CD4-positive, alpha-beta T cell (primary cell): ENCODE results near the gene ZNF619. TPM values are rescaled to one million over a fixed set of nuclear protein-coding genes. Genes with fewer than 3 reads are reported as not detected.

Experiments used
- ATAC-seq: fragments of 200-7000 bp; cut with Tn5 transposase; one replicate; pipeline ENCODE4 v1.10.0; 2022; ENCODE audit warnings: mild to moderate bottlenecking; ENCODE audit not compliant: poor library complexity
- CTCF ChIA-PET: fragments of 350-600 bp; sonication (Branson Sonifier 250); formaldehyde crosslinking; loops from one replicate; lab custom pipeline; 2021; ENCODE audit warnings: antibody characterized with exemption, inconsistent platforms; lab: Charles Lee
- POLR2A ChIA-PET: fragments of 350-600 bp; sonication (Branson Sonifier 250); formaldehyde crosslinking; loops from one replicate; lab custom pipeline; 2021; ENCODE audit warnings: antibody characterized with exemption, inconsistent platforms; lab: Charles Lee
- DNase-seq, 14 experiments: peaks; one replicate each; pipeline ENCODE4 v3.0.0-alpha.2; 2013 to 2020; ENCODE audit warnings: mixed read lengths in 2 of 14
- H3K27ac ChIP-seq, 2 donors: one replicate each; pipeline versions ENCODE4 v1.5.1 to v1.7.0; 2013; ENCODE audit warnings: low read length in 2 of 2, low read depth in 1 of 2, mild to moderate bottlenecking in 1 of 2
- H3K27me3 ChIP-seq, 2 experiments: 1 replicate in 1 of 2; 2 replicates in 1 of 2; pipeline versions ENCODE4 v1.6.1 to v1.7.0; 2013; ENCODE audit warnings: low read length in 2 of 2, control low read depth in 1 of 2, mild to moderate bottlenecking in 1 of 2, moderate library complexity in 1 of 2; ENCODE audit not compliant: insufficient read depth in 2 of 2, control insufficient read depth in 1 of 2
- H3K36me3 ChIP-seq: one replicate; pipeline ENCODE4 v1.6.1; 2013; ENCODE audit warnings: low read length, control low read depth; ENCODE audit not compliant: insufficient read depth
- H3K4me1 ChIP-seq: one replicate; pipeline ENCODE4 v1.6.1; 2013; ENCODE audit warnings: low read length, control low read depth; ENCODE audit not compliant: insufficient read depth
- H3K4me3 ChIP-seq: one replicate; pipeline ENCODE4 v1.5.1; 2013; ENCODE audit warnings: mild to moderate bottlenecking, low read length, moderate library complexity
- H3K9me3 ChIP-seq, 2 experiments: 1 replicate in 1 of 2; 2 replicates in 1 of 2; pipeline versions ENCODE4 v1.6.1 to v1.7.0; 2013; ENCODE audit warnings: low read length in 2 of 2, mild to moderate bottlenecking in 2 of 2, control low read depth in 1 of 2, moderate library complexity in 1 of 2; ENCODE audit not compliant: control insufficient read depth in 1 of 2, insufficient read depth in 1 of 2
- H3K27ac Mint-ChIP-seq: one replicate; pipeline ENCODE4 v1.8.0; 2020; ENCODE audit warnings: mixed read lengths
- H3K27me3 Mint-ChIP-seq: one replicate; pipeline ENCODE4 v1.8.0; 2021; ENCODE audit warnings: mixed read lengths
- H3K36me3 Mint-ChIP-seq: one replicate; pipeline ENCODE4 v1.8.0; 2021; ENCODE audit warnings: low read depth, mixed read lengths
- H3K4me1 Mint-ChIP-seq: one replicate; pipeline ENCODE4 v1.8.0; 2021; ENCODE audit warnings: low read depth, mixed read lengths
- H3K4me3 Mint-ChIP-seq: one replicate; pipeline ENCODE4 v1.8.0; 2020; ENCODE audit warnings: mild to moderate bottlenecking, mixed read lengths
- H3K9me3 Mint-ChIP-seq: one replicate; pipeline ENCODE4 v1.8.0; 2020; ENCODE audit warnings: mixed read lengths
- CTCF ChIP-seq: fragments of 200-600 bp; IDR thresholded peaks from one replicate; pipeline ENCODE4 v1.8.0; 2022; ENCODE audit warnings: antibody characterized with exemption, mild to moderate bottlenecking
- intact Hi-C, 2 experiments: fragments of 100-400 bp; cut with DNase I in 1 of 2; cut with micrococcal nuclease in 1 of 2; formaldehyde crosslinking; loops; one replicate each; pipeline versions ENCODE4 v1.15.1 to v1.9.0; 2023 to 2025; cut with DNase I, micrococcal nuclease
- total RNA-seq, 174 experiments: library from RNA in 2 of 174; stranded (reverse) in 2 of 174; gene quantifications; one replicate each; pipeline ENCODE4 v1.2.3 and lab custom pipeline; 2021 to 2026

Gene ZNF619
- total RNA-seq, 2 experiments from 2014 or later = 2.6 to 2.9 TPM

GRCh38 chr3:40464339-40465110 is 12.4 kb upstream of the ZNF619 start:
- ChIA-PET CTCF (interaction anchor here (1.6 kb wide), 1 partner anchor 11 kb away, joined by 4 read pairs; no protein-coding TSS in a partner anchor), POLR2A (interaction anchor here (0.9 to 2.7 kb wide), 6 partner anchors 11 to 60 kb away, joined by 3 to 16 read pairs (median 6); partner anchors contain the start of genes ZNF619, ZNF620 and ZNF621)
- peak overlapping the region; percentile 75 for H3K27ac Mint-ChIP-seq
- peak overlapping the region; percentile 40 for H3K4me3 Mint-ChIP-seq
- Histone ChIP-seq H3K4me1 (peaks cover 13% of the 10 kb centered on the region), H3K36me3 (peaks cover 43% of the 10 kb centered on the region), H3K27ac (peak overlapping the region; percentile 0 to 33), H3K4me3 (no peak overlapping the region), H3K27me3 (no peaks in the 10 kb centered on the region), H3K9me3 (no peaks in the 10 kb centered on the region)
- intact Hi-C loops = no loop called here
- peaks cover 38% of the 10 kb centered on the region for H3K4me1 Mint-ChIP-seq
- no peaks in the 10 kb centered on the region for H3K9me3 Mint-ChIP-seq
- no peaks in the 10 kb centered on the region for H3K27me3 Mint-ChIP-seq
- ATAC-seq (peak; percentile 96), DNase-seq (peak in 5 of 14 experiments; percentile 26 to 81 (median 71))
- peaks cover 71% of the 10 kb centered on the region for H3K36me3 Mint-ChIP-seq
- no peak for TF ChIP-seq CTCF

GRCh38 chr3:40465111-40465407 is 11.9 kb upstream of the ZNF619 start:
- H3K4me3 Mint-ChIP-seq = no peak overlapping the region
- peaks cover 13% of the 10 kb centered on the region for H3K4me1 ChIP-seq

GRCh38 chr3:40465456-40465855 is 11.5 kb upstream of the ZNF619 start:
- no peak overlapping the region for H3K27ac ChIP-seq
- H3K4me1 ChIP-seq = peaks cover 10% of the 10 kb centered on the region
- H3K9me3 Mint-ChIP-seq = no peaks in the 10 kb centered on the region
- no peak overlapping the region for H3K4me3 ChIP-seq
- H3K36me3 Mint-ChIP-seq = peaks cover 62% of the 10 kb centered on the region
- ATAC-seq (no peak), DNase-seq (no peak)
- ChIA-PET POLR2A (interaction anchor here (0.9 to 2.7 kb wide), 5 partner anchors 8 to 40 kb away, joined by 3 to 16 read pairs (median 5); partner anchors contain the start of genes RPL14, ZNF619 and ZNF620), CTCF (interaction anchor here (1.6 kb wide), 1 partner anchor 11 kb away, joined by 4 read pairs; no protein-coding TSS in a partner anchor)
- H3K27me3 Mint-ChIP-seq = no peaks in the 10 kb centered on the region
- peaks cover 35% of the 10 kb centered on the region for H3K36me3 ChIP-seq
- TF ChIP-seq CTCF = no peak
- H3K9me3 ChIP-seq = no peaks in the 10 kb centered on the region
- intact Hi-C loops = no loop called here
- no peak overlapping the region for H3K4me3 Mint-ChIP-seq
- peaks cover 38% of the 10 kb centered on the region for H3K4me1 Mint-ChIP-seq
- H3K27ac Mint-ChIP-seq = peak overlapping the region; percentile 75
- H3K27me3 ChIP-seq = no peaks in the 10 kb centered on the region

More at GRCh38 chr3:40465111-40465407, 11.9 kb upstream of the ZNF619 start:
- no peaks in the 10 kb centered on the region for H3K9me3 Mint-ChIP-seq
- ATAC-seq (no peak), DNase-seq (no peak)
- no peaks in the 10 kb centered on the region for H3K27me3 Mint-ChIP-seq
- H3K27ac ChIP-seq = no peak overlapping the region
- H3K36me3 ChIP-seq = peaks cover 39% of the 10 kb centered on the region
- TF ChIP-seq CTCF = no peak
- H3K27me3 ChIP-seq = no peaks in the 10 kb centered on the region
- H3K27ac Mint-ChIP-seq = peak overlapping the region; percentile 75
- CTCF ChIA-PET = interaction anchor here (1.6 kb wide), 1 partner anchor 11 kb away, joined by 4 read pairs; no protein-coding TSS in a partner anchor
- intact Hi-C loops = no loop called here
- no peaks in the 10 kb centered on the region for H3K9me3 ChIP-seq
- POLR2A ChIA-PET = interaction anchor here (0.9 to 2.7 kb wide), 5 partner anchors 8 to 41 kb away, joined by 3 to 16 read pairs (median 5); partner anchors contain the start of genes RPL14, ZNF619 and ZNF620
- no peak overlapping the region for H3K4me3 ChIP-seq
- H3K4me1 Mint-ChIP-seq = peaks cover 38% of the 10 kb centered on the region
- H3K36me3 Mint-ChIP-seq = peaks cover 66% of the 10 kb centered on the region
